SK-N-SH treated with all-trans-retinoic acid at 6 μM for 48 hours (cell line): ENCODE data around the gene DLG1.

Source experiments
- ARNTL ChIP-seq: fragments of 450-650 bp; formaldehyde crosslinking; IDR thresholded peaks from 2 replicates; pipeline ENCODE4 v1.5.0; 2020; ENCODE audit warnings: low read depth, mild to moderate bottlenecking, moderate library complexity, borderline replicate concordance
- BACH2 ChIP-seq: fragments of 250-450 bp; sonication (Bioruptor Pico); IDR thresholded peaks from 2 replicates; pipeline ENCODE4 v1.9.0; 2021; ENCODE audit warnings: mild to moderate bottlenecking, borderline replicate concordance
- PPARA ChIP-seq: fragments of 250-450 bp; sonication (Bioruptor Pico); IDR thresholded peaks from 2 replicates; pipeline ENCODE4 v1.5.0; 2020; ENCODE audit warnings: mild to moderate bottlenecking, borderline replicate concordance
- RARB ChIP-seq: fragments of 250-450 bp; sonication (Bioruptor Pico); IDR thresholded peaks from 2 replicates; pipeline ENCODE4 v1.8.0; 2021; ENCODE audit warnings: mild to moderate bottlenecking, moderate library complexity
- SNAI2 ChIP-seq: fragments of 250-450 bp; sonication (Bioruptor Pico); IDR thresholded peaks from 2 replicates; pipeline ENCODE4 v1.5.0; 2020; ENCODE audit warnings: mild to moderate bottlenecking, moderate library complexity
- ZFP30 ChIP-seq: fragments of 450-650 bp; formaldehyde crosslinking; IDR thresholded peaks from 2 replicates; pipeline ENCODE4 v1.5.0; 2022; ENCODE audit warnings: mild to moderate bottlenecking, moderate library complexity

GRCh38 chr3:197189623-197190022 lies 108.8 kb downstream of the DLG1 start:
- no peak for TF ChIP-seq SNAI2
- TF ChIP-seq PPARA, result no peak
- TF ChIP-seq ARNTL (CRISPR knock-in tag), result no peak
- no peak for TF ChIP-seq ZFP30 (CRISPR knock-in tag)
- no peak for TF ChIP-seq RARB (CRISPR knock-in tag)
- no peak for TF ChIP-seq BACH2
